MCF 10A (cell line): Measurements from ENCODE around the gene MTG1. TPM values are rescaled to one million over a fixed set of nuclear protein-coding genes. Genes with fewer than 3 reads are reported as not detected.

ENCODE experiments used
- BruUV-seq: library from RNA; stranded (reverse); fragments of 400-500 nt; replicated peaks from 2 replicates; lab custom pipeline; 2021; lab: Mats Ljungman, UMichigan
- CTCF ChIA-PET: fragments of 300-600 bp; sonication (Branson Sonifier 250); formaldehyde crosslinking; extraction: SDS; loops from one replicate; lab custom pipeline; 2021; ENCODE audit warnings: antibody characterized with exemption, inconsistent platforms; lab: Yijun Ruan, JAX
- POLR2A ChIA-PET: fragments of 300-600, 350-650 bp; sonication (Branson Sonifier 250); formaldehyde crosslinking; extraction: SDS; loops from one replicate; lab custom pipeline; 2020; ENCODE audit warnings: antibody characterized with exemption, inconsistent platforms; lab: Yijun Ruan, JAX
- DNase-seq: peaks from one replicate; pipeline ENCODE4 v3.0.0-alpha.2; 2018; ENCODE audit not compliant: unreplicated experiment
- H3K27ac Mint-ChIP-seq: one replicate; pipeline ENCODE4 v1.8.0; 2022; ENCODE audit warnings: mild to moderate bottlenecking, low read depth, mixed read lengths; ENCODE audit not compliant: unreplicated experiment
- H3K27me3 Mint-ChIP-seq: one replicate; pipeline ENCODE4 v1.8.0; 2022; ENCODE audit warnings: mixed read lengths; ENCODE audit not compliant: insufficient read depth, unreplicated experiment
- H3K36me3 Mint-ChIP-seq: one replicate; pipeline ENCODE4 v1.8.0; 2022; ENCODE audit warnings: mild to moderate bottlenecking, moderate library complexity, mixed read lengths; ENCODE audit not compliant: insufficient read depth, unreplicated experiment
- H3K4me1 Mint-ChIP-seq: one replicate; pipeline ENCODE4 v1.8.0; 2022; ENCODE audit warnings: mixed read lengths; ENCODE audit not compliant: insufficient read depth, unreplicated experiment
- H3K4me3 Mint-ChIP-seq: one replicate; pipeline ENCODE4 v1.8.0; 2022; ENCODE audit warnings: mild to moderate bottlenecking, moderate library complexity, mixed read lengths; ENCODE audit not compliant: unreplicated experiment
- H3K9me3 Mint-ChIP-seq: one replicate; pipeline ENCODE4 v1.8.0; 2022; ENCODE audit warnings: mixed read lengths; ENCODE audit not compliant: unreplicated experiment
- intact Hi-C: fragments of 100-400 bp; cut with micrococcal nuclease; formaldehyde crosslinking; loops from 2 replicates; pipeline ENCODE4 v1.14.1; 2022
- total RNA-seq: library from RNA; stranded (reverse); gene quantifications from 2 replicates; pipeline ENCODE4 v1.2.3, GENCODE V29; 2022
- TF ChIP-seq, protein P1 (sequence below): fragments of 200-600 bp; IDR thresholded peaks from one replicate; pipeline ENCODE4 v1.8.0; 2022; ENCODE audit warnings: antibody characterized with exemption, mild to moderate bottlenecking; ENCODE audit not compliant: unreplicated experiment

MTG1 gene
- total RNA-seq, 1 experiment from 2014 or later = 71.6 TPM

DNA sequence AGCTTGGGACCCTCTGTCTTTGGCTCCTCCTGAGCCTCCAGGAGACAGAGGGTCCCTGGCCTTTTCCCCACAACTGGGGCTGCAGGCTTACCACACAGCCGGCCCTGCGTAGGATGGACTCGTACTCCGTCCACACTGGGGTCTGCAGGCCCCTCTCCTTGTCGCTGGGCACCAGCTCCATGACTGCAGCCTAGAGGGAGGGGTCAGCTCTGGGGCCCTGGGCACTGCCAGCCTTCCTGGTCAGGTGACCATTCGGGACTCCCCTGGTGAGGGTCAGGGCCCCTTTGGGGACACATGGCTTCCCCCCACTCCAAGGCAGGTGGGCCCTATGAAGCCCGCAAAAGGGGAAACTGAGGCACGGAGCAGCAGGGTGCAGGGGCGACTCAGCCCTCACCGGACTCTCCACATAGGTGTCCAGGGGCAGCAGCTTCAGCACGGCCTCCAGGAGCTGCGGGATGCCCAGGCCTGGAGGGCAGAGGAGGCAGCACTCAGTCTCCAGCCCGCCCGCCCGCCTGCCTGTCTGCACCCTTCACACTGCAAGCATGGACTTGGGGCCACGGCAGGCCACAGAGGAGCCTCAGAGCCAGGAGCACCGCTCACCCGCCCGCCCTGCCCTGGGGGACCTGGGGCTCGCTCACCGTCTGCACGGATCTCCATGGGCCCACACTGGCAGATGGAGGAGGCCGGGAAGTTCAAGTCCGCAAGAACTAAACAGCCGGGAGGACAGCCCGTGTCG, 37.2 kb upstream of the MTG1 start:
- intact Hi-C loops = no loop called here
- no peaks in the 10 kb centered on the region for H3K27me3 Mint-ChIP-seq
- TF ChIP-seq, protein P1, sequence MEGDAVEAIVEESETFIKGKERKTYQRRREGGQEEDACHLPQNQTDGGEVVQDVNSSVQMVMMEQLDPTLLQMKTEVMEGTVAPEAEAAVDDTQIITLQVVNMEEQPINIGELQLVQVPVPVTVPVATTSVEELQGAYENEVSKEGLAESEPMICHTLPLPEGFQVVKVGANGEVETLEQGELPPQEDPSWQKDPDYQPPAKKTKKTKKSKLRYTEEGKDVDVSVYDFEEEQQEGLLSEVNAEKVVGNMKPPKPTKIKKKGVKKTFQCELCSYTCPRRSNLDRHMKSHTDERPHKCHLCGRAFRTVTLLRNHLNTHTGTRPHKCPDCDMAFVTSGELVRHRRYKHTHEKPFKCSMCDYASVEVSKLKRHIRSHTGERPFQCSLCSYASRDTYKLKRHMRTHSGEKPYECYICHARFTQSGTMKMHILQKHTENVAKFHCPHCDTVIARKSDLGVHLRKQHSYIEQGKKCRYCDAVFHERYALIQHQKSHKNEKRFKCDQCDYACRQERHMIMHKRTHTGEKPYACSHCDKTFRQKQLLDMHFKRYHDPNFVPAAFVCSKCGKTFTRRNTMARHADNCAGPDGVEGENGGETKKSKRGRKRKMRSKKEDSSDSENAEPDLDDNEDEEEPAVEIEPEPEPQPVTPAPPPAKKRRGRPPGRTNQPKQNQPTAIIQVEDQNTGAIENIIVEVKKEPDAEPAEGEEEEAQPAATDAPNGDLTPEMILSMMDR = no peak
- no peaks in the 10 kb centered on the region for H3K4me1 Mint-ChIP-seq
- no peaks in the 10 kb centered on the region for H3K9me3 Mint-ChIP-seq
- H3K27ac Mint-ChIP-seq = no peak overlapping the region
- ChIA-PET POLR2A (interaction anchor here (0.7 to 1.2 kb wide), 2 partner anchors 9 to 14 kb away, joined by 3 to 4 read pairs; partner anchors contain the start of gene PRAP1), CTCF (interaction anchor here (1.3 kb wide), 1 partner anchor 27 kb away, joined by 4 read pairs; no protein-coding TSS in a partner anchor)
- peaks cover 9% of the 10 kb centered on the region for H3K36me3 Mint-ChIP-seq
- H3K4me3 Mint-ChIP-seq = peak overlapping the region; percentile 68
- no peak for DNase-seq
- TSS peak; percentile 12 for BruUV-seq

DNA sequence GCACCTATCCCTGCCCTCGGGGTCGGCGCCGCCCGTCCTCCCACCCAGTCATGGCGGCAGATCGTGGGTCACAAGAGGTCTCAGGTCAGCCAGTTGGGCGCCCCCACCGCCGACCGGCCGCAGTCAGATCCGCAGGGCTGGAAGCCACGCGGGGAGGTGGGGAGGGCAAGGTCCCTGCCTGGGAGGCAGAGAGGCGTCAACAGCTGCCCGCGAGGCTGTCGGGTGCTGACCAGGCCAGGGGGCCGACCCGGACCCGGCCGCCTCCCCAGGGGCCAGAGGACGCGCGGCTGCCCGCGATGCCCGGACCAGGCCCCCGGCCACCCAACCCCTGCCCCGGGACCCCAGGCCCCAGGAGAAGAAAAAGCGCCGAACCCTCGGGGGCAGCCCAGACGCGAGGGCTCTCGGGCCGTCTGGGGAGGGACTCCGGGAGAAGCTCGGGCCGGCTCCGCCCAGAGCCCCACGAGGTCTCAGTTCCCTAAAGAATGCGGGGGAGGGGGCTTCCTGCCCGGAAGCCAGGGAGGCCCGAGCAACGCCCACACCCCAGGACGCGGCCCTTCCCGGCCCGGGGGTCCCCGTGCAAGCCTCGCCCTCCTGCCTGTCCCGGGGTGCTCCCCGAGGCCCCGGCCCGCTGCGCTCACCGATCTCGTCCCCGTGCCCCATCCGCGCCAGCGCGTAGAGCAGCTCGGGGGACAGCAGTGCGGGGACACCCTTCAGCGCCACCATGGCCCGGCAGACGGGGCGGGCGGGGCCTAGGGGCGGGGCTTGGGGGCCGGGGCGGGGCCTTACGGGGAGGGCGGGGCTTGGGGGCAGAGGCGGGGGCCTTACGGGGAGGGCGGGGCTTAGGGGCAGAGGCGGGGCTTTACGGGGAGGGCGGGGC, 36.4 kb upstream of the MTG1 start, which contains the start of gene FUOM:
Gene FUOM, minus strand, starts transcription at position 735 of the 877 bp plus-strand sequence. Its CDS starts 12 bp downstream, at position 723.
- TF ChIP-seq, protein P1 = no peak
- no peaks in the 10 kb centered on the region for H3K4me1 Mint-ChIP-seq
- H3K36me3 Mint-ChIP-seq = peaks cover 15% of the 10 kb centered on the region
- ChIA-PET CTCF (interaction anchor here (0.5 kb wide), 1 partner anchor 82 kb away, joined by 3 read pairs; no protein-coding TSS in a partner anchor), POLR2A (interaction anchor here (0.6 to 1.2 kb wide), 3 partner anchors 10 to 44 kb away, joined by 3 to 4 read pairs (median 3); partner anchors contain the start of gene PRAP1)
- no peak within 1 kb of the TSS for H3K27ac Mint-ChIP-seq
- peak; percentile 56 for DNase-seq
- peak within 1 kb of the TSS; percentile 68 for H3K4me3 Mint-ChIP-seq
- H3K9me3 Mint-ChIP-seq = no peaks in the 10 kb centered on the region
- intact Hi-C loops = no loop called here
- BruUV-seq = no TSS peak
- H3K27me3 Mint-ChIP-seq = no peaks in the 10 kb centered on the region

DNA sequence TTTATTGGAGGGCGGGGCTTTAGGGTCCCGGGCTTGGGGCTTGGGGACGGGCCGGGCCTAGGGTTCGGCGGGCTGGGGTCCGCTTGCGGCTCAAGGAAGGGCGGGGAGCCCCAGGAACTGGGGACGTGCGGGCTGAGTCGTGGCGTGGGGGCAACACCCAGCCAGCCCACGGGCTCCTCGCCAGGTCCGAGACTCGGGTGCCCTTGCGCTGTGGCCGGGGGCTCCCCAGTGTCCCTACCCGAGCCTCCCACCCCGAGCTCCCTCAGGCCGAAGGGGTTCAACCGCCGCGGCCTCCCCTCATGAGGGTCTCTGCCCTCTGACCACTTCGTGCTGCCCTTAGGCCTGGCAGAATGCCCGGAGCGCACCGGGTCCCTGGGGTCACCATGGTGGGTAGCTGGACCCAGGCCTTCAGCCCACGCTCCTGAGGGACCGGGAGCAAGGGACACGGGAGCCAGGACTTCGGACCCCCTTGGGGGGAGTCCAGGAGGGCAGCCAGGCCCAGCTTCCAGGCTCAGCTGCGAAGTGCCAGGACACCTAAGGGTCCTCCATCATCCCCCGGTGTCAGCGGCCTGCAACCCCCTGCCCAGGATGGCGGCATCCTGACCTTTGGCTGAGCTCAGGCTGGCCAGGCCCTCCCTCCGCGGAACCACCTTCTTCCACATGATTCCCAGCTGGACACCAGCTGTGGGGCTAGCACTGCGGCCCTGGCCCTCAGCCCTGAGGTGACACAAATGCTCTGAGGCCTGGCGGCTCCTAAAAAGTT, 35.6 kb upstream of the MTG1 start:
- Mint-ChIP-seq H3K9me3 (no peaks in the 10 kb centered on the region), H3K27ac (no peak overlapping the region), H3K27me3 (no peaks in the 10 kb centered on the region), H3K36me3 (peaks cover 15% of the 10 kb centered on the region), H3K4me1 (no peaks in the 10 kb centered on the region), H3K4me3 (peak overlapping the region; percentile 68)
- BruUV-seq = no TSS peak
- POLR2A ChIA-PET = interaction anchor here (0.6 to 1.2 kb wide), 3 partner anchors 11 to 50 kb away, joined by 3 read pairs; partner anchors contain the start of gene PRAP1
- CTCF ChIA-PET = interaction anchor here (0.5 kb wide), 1 partner anchor 83 kb away, joined by 3 read pairs; no protein-coding TSS in a partner anchor
- TF ChIP-seq, protein P1 = no peak
- intact Hi-C loops = no loop called here
- DNase-seq = no peak
